Measurements from ENCODE around the gene GALNT5.

GRCh38 chr2:157320409-157320808, 62.9 kb downstream of the GALNT5 start:
- no peak for TF ChIP-seq CTCF (IDR thresholded peaks at IDR 0.05)
- no peak for TF ChIP-seq EZH2phosphoT487 (IDR thresholded peaks at IDR 0.05)
